GM12891 (cell line): ENCODE data around the gene SH3TC1.

Experiments
- POLR2A ChIP-seq: IDR thresholded peaks from 2 replicates; pipeline ENCODE4 v1.6.1; 2011; ENCODE audit warnings: low read depth, low read length, control low read depth
- POLR2AphosphoS5 ChIP-seq: IDR thresholded peaks from 2 replicates; pipeline ENCODE4 v1.6.1; 2011; ENCODE audit warnings: low read depth, low read length, control low read depth
- TAF1 ChIP-seq: IDR thresholded peaks from 2 replicates; pipeline ENCODE4 v1.6.1; 2011; ENCODE audit warnings: low read depth, low read length, control low read depth

GRCh38 chr4:8151165-8151650 is 47.9 kb upstream of the SH3TC1 start:
- no peak for TF ChIP-seq POLR2AphosphoS5
- TF ChIP-seq POLR2A: no peak
- TF ChIP-seq TAF1: no peak
